ENCODE measurements around the gene FOXO1. TPM values are rescaled to one million over a fixed set of nuclear protein-coding genes. Genes with fewer than 3 reads are reported as not detected.
A peak's percentile ranks its signal among the peaks of the same experiment; 100 is the strongest.

The FOXO1 gene
- total and polyA plus RNA-seq, 2 of the 13 experiments (the other 11 are each of a cell fraction or from before 2014, with no cell fraction given) = 8.1 to 13.1 TPM

DNA sequence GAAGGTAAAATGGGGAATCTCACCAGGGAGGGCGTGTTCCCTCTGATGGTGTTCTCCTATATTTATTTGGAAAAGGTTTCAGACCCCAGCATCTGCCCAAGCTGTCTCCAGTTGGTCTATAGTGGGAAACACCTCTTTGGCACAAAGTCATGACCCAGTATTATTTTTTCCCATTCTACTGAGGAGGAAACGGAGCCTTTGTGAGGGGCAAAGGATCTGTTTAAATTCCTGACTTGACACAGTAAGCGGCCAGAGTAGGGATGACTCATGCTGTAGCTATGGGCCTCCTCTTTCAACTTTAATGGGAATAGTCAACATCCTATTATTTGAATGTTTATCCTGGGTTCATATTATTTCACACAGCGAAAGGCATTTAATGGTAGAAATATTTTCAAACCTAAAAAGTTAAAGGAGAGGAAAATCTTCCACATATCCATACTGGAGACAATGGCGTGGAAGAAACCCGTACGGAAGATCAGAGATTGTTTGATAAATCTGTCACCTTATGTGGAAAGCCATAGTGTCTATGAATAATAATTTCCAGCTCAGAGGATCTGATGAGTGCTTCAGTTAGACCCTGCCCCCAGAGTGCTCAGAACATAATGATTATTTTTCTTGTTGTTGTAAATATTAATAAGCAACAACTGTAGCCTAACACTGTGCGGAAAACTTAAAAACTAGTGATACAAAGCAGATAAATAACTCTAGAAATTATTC, 126.0 kb downstream of the FOXO1 start (continued):
- no peak for TF ChIP-seq SRSF4 (IDR thresholded peaks at IDR 0.05; ENCODE audit: low read depth, low read length, poor library complexity, severe bottlenecking)
- no peak for TF ChIP-seq HOXA5 (CRISPR knock-in tag; IDR thresholded peaks at IDR 0.05)
- TF ChIP-seq, protein P1, sequence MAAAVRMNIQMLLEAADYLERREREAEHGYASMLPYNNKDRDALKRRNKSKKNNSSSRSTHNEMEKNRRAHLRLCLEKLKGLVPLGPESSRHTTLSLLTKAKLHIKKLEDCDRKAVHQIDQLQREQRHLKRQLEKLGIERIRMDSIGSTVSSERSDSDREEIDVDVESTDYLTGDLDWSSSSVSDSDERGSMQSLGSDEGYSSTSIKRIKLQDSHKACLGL (CRISPR knock-in tag; IDR thresholded peaks at IDR 0.05) = no peak
- 0 out of 2 replicates have a peak, but pooled peaks have one; percentile 30 for TF ChIP-seq SP5 (CRISPR knock-in tag; IDR thresholded peaks at IDR 0.05; ENCODE audit: borderline replicate concordance, low read depth)
- TF ChIP-seq KDM5B (CRISPR knock-in tag; IDR thresholded peaks at IDR 0.05; ENCODE audit: borderline replicate concordance) = no peak
- no peak for TF ChIP-seq ZNF235 (CRISPR knock-in tag; IDR thresholded peaks at IDR 0.05; ENCODE audit: borderline replicate concordance)
- TF ChIP-seq, protein P2, sequence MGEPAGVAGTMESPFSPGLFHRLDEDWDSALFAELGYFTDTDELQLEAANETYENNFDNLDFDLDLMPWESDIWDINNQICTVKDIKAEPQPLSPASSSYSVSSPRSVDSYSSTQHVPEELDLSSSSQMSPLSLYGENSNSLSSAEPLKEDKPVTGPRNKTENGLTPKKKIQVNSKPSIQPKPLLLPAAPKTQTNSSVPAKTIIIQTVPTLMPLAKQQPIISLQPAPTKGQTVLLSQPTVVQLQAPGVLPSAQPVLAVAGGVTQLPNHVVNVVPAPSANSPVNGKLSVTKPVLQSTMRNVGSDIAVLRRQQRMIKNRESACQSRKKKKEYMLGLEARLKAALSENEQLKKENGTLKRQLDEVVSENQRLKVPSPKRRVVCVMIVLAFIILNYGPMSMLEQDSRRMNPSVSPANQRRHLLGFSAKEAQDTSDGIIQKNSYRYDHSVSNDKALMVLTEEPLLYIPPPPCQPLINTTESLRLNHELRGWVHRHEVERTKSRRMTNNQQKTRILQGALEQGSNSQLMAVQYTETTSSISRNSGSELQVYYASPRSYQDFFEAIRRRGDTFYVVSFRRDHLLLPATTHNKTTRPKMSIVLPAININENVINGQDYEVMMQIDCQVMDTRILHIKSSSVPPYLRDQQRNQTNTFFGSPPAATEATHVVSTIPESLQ (CRISPR knock-in tag; conservative IDR thresholded peaks at IDR 0.05) = peak; percentile 40; the same call in 1 of the 2 replicates
- TF ChIP-seq NFRKB (IDR thresholded peaks at IDR 0.05) = no peak
- TF ChIP-seq, protein P3, sequence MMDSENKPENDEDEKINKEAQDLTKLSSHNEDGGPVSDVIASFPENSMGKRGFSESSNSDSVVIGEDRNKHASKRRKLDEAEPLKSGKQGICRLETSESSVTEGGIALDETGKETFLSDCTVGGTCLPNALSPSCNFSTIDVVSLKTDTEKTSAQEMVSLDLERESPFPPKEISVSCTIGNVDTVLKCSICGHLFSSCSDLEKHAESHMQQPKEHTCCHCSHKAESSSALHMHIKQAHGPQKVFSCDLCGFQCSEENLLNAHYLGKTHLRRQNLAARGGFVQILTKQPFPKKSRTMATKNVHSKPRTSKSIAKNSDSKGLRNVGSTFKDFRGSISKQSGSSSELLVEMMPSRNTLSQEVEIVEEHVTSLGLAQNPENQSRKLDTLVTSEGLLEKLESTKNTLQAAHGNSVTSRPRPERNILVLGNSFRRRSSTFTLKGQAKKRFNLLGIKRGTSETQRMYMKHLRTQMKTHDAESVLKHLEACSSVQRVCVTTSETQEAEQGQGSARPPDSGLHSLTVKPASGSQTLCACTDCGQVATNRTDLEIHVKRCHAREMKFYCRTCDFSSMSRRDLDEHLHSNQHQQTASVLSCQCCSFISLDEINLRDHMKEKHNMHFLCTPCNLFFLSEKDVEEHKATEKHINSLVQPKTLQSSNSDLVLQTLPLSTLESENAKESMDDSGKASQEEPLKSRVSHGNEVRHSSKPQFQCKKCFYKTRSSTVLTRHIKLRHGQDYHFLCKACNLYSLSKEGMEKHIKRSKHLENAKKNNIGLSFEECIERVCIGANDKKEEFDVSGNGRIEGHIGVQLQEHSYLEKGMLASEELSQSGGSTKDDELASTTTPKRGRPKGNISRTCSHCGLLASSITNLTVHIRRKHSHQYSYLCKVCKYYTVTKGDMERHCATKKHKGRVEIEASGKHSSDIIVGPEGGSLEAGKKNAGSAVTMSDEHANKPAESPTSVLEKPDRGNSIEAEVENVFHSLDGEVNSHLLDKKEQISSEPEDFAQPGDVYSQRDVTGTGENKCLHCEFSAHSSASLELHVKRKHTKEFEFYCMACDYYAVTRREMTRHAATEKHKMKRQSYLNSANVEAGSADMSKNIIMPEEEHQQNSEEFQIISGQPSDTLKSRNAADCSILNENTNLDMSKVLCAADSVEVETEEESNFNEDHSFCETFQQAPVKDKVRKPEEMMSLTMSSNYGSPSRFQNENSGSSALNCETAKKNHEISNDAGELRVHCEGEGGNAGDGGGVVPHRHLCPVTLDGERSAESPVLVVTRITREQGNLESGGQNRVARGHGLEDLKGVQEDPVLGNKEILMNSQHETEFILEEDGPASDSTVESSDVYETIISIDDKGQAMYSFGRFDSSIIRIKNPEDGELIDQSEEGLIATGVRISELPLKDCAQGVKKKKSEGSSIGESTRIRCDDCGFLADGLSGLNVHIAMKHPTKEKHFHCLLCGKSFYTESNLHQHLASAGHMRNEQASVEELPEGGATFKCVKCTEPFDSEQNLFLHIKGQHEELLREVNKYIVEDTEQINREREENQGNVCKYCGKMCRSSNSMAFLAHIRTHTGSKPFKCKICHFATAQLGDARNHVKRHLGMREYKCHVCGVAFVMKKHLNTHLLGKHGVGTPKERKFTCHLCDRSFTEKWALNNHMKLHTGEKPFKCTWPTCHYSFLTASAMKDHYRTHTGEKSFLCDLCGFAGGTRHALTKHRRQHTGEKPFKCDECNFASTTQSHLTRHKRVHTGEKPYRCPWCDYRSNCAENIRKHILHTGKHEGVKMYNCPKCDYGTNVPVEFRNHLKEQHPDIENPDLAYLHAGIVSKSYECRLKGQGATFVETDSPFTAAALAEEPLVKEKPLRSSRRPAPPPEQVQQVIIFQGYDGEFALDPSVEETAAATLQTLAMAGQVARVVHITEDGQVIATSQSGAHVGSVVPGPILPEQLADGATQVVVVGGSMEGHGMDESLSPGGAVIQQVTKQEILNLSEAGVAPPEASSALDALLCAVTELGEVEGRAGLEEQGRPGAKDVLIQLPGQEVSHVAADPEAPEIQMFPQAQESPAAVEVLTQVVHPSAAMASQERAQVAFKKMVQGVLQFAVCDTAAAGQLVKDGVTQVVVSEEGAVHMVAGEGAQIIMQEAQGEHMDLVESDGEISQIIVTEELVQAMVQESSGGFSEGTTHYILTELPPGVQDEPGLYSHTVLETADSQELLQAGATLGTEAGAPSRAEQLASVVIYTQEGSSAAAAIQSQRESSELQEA (CRISPR knock-in tag; IDR thresholded peaks at IDR 0.05; ENCODE audit: not compliant biosample characterization) = no peak
- TF ChIP-seq, protein P4, sequence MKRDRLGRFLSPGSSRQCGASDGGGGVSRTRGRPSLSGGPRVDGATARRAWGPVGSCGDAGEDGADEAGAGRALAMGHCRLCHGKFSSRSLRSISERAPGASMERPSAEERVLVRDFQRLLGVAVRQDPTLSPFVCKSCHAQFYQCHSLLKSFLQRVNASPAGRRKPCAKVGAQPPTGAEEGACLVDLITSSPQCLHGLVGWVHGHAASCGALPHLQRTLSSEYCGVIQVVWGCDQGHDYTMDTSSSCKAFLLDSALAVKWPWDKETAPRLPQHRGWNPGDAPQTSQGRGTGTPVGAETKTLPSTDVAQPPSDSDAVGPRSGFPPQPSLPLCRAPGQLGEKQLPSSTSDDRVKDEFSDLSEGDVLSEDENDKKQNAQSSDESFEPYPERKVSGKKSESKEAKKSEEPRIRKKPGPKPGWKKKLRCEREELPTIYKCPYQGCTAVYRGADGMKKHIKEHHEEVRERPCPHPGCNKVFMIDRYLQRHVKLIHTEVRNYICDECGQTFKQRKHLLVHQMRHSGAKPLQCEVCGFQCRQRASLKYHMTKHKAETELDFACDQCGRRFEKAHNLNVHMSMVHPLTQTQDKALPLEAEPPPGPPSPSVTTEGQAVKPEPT (CRISPR knock-in tag; IDR thresholded peaks at IDR 0.05; ENCODE audit: low read depth) = no peak
- no peak for TF ChIP-seq PRPF4 (IDR thresholded peaks at IDR 0.05; ENCODE audit: low read depth, low read length, poor library complexity, severe bottlenecking)
- no peak for TF ChIP-seq ZNF292 (CRISPR knock-in tag; IDR thresholded peaks at IDR 0.05; ENCODE audit: borderline replicate concordance, low read depth)
- TF ChIP-seq ZSCAN30 (CRISPR knock-in tag; IDR thresholded peaks at IDR 0.05) = no peak
- TF ChIP-seq ELF3 (CRISPR knock-in tag; IDR thresholded peaks at IDR 0.05) = peak; percentile 95
- TF ChIP-seq CBX5 (CRISPR knock-in tag; IDR thresholded peaks at IDR 0.05; ENCODE audit: borderline replicate concordance) = no peak
- no peak for TF ChIP-seq ZNF274 (CRISPR knock-in tag; IDR thresholded peaks at IDR 0.05)
- TF ChIP-seq ZNF33B (CRISPR knock-in tag; IDR thresholded peaks at IDR 0.05) = no peak
